Fibroblast of lung (primary cell): Measurements from ENCODE around the gene RITA1.

ENCODE experiments used
- EZH2 ChIP-seq: IDR thresholded peaks from 2 replicates; pipeline ENCODE4 v1.5.1; 2012; ENCODE audit warnings: low read length, control low read depth, mild to moderate bottlenecking; ENCODE audit errors: missing control alignments
- TF ChIP-seq, protein P1 (sequence below), 2 donors: IDR thresholded peaks in 1 of 2; conservative IDR thresholded peaks in 1 of 2; 1 replicate in 1 of 2; 2 replicates in 1 of 2; pipeline ENCODE4 v1.5.1; 2011 to 2012; ENCODE audit warnings: low read length in 2 of 2, control low read depth in 1 of 2, inconsistent platforms in 1 of 2, low read depth in 1 of 2, mild to moderate bottlenecking in 1 of 2

DNA sequence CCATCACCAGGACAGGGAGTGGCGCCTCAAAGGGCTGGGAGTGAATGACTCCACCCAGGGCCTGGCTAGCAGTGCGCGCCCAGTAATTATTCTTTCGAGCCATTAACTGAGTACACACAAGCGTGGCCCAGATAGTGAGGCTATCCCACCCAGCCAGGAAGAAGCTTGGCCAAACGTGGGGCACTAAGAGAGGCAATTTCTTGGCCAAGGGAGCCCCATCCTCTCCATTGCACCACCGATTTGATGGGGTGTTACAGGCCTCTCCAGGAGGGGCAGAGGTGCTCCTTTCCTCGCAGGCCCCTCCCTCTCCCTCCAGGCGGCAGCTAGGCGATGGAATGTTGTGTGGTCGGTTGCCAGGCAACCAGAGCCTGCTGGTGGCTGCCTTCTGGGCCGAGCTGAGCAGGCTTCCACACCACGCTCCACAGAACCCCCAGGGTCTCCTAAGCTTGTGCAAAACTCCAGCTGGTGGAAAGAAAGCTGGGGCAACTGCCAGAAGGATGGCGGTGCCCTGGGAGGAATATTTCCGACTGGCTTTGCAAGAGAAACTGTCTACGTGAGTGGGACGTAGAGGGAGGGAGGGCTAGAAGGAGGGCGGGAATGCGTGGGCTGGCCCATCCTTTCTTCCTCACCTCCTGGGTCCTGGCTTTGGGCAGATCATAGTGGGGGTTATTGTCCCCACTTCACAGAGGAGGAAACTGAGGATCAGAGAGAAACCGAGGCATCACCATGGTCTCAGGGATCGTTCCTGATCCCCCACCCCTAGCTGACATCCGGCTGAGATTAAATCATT lies 36.0 kb upstream of the RITA1 start, which contains the start of gene CFAP73:
- TF ChIP-seq, protein P1, sequence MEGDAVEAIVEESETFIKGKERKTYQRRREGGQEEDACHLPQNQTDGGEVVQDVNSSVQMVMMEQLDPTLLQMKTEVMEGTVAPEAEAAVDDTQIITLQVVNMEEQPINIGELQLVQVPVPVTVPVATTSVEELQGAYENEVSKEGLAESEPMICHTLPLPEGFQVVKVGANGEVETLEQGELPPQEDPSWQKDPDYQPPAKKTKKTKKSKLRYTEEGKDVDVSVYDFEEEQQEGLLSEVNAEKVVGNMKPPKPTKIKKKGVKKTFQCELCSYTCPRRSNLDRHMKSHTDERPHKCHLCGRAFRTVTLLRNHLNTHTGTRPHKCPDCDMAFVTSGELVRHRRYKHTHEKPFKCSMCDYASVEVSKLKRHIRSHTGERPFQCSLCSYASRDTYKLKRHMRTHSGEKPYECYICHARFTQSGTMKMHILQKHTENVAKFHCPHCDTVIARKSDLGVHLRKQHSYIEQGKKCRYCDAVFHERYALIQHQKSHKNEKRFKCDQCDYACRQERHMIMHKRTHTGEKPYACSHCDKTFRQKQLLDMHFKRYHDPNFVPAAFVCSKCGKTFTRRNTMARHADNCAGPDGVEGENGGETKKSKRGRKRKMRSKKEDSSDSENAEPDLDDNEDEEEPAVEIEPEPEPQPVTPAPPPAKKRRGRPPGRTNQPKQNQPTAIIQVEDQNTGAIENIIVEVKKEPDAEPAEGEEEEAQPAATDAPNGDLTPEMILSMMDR (conservative IDR thresholded peaks at IDR 0.05 in 1 of 2, IDR thresholded peaks at IDR 0.05 in 1 of 2; ENCODE audit: low read depth in 1 of 2, low read length in 2 of 2) = no peak
- no peak for TF ChIP-seq EZH2
